Gastroesophageal sphincter (tissue), 4 donors: ENCODE data around the gene INSL3. TPM values are rescaled to one million over a fixed set of nuclear protein-coding genes. Genes with fewer than 3 reads are reported as not detected.

Source experiments
- small RNA-seq, 4 donors: library from RNA; depleted of rRNA; stranded (forward); fragments of <200 nt; gene quantifications; one replicate each; pipeline ENCODE3, GENCODE V24; 2016
- total RNA-seq, 4 donors: library from RNA; depleted of rRNA; stranded (reverse); fragments of >200 nt; gene quantifications; one replicate each; pipeline ENCODE4 v1.1.0, GENCODE V29; 2016

The INSL3 gene
- total RNA-seq, 4 donors from 2014 or later: not detected

Small RNA genes within 50 kb of the gene (small RNA-seq; reads per million reads assigned to genes)
- gene SNORA68: 0 reads per million in 4 donors

Other genes with a start within 250 kb of the INSL3 start
- gene UNC13A, start 133.2 kb downstream of the INSL3 start, total RNA-seq: under 1 TPM; under 0.01 to 0.40 (median 0.15) TPM
- 10 to 100 TPM; 18.8 to 47.3 (median 23.9) TPM for gene MAP1S, start 102.0 kb downstream of the INSL3 start, total RNA-seq
- gene FCHO1, start 70.0 kb downstream of the INSL3 start, total RNA-seq: 1 to 10 TPM; 1.1 to 4.1 (median 3.2) TPM
- 1 to 10 TPM in 1 of 4 donors, not detected in 3; 4.7 TPM for gene B3GNT3, start 26.4 kb downstream of the INSL3 start, total RNA-seq
- gene JAK3, start 26.5 kb upstream of the INSL3 start, total RNA-seq: 1 to 10 TPM; 1.2 to 5.9 (median 2.3) TPM
- 1,000 to 10,000 TPM in 3 of 4 donors, 100 to 1,000 TPM in 1; 799 to 1,594 (median 1,135) TPM for gene RPL18A, start 38.4 kb upstream of the INSL3 start, total RNA-seq
- gene SLC5A5, start 50.4 kb upstream of the INSL3 start, total RNA-seq: under 1 TPM in 1 of 4 donors, not detected in 3; 0.16 TPM
- 10 to 100 TPM; 48.1 to 75.9 (median 56.6) TPM for gene CCDC124, start 111.5 kb upstream of the INSL3 start, total RNA-seq
- gene KCNN1, start 145.6 kb upstream of the INSL3 start, total RNA-seq: under 1 TPM in 2 of 4 donors, not detected in 2; 0.20 to 0.89 TPM
- gene ARRDC2, start 186.7 kb upstream of the INSL3 start, total RNA-seq: 10 to 100 TPM; 31.9 to 64.6 (median 47.5) TPM